NCI-H1436 treated with DMSO at 0.1 percent for 48 hours (cell line): ENCODE data around the gene KRT78.

ENCODE experiments used
- DNase-seq: peaks from one replicate; lab custom pipeline; 2025; lab: John Stamatoyannopoulos, UW

KRT78 gene

DNA sequence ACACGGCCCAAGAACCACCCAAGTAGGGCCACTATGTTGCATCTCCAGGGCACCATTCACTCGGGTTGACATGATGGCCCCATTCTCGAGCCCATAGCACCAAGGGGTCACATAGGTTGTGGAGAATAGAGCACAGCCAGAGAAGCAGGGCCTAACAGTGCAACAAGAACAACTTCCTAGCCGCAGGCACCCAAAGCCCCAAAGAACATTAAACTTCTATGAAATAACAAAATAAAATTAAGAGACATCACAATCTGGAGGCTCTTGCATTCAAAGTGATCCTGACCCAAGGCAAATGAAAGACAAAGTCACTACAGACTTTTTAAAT is 36.8 kb downstream of the KRT78 start:
- no peak for DNase-seq

DNA sequence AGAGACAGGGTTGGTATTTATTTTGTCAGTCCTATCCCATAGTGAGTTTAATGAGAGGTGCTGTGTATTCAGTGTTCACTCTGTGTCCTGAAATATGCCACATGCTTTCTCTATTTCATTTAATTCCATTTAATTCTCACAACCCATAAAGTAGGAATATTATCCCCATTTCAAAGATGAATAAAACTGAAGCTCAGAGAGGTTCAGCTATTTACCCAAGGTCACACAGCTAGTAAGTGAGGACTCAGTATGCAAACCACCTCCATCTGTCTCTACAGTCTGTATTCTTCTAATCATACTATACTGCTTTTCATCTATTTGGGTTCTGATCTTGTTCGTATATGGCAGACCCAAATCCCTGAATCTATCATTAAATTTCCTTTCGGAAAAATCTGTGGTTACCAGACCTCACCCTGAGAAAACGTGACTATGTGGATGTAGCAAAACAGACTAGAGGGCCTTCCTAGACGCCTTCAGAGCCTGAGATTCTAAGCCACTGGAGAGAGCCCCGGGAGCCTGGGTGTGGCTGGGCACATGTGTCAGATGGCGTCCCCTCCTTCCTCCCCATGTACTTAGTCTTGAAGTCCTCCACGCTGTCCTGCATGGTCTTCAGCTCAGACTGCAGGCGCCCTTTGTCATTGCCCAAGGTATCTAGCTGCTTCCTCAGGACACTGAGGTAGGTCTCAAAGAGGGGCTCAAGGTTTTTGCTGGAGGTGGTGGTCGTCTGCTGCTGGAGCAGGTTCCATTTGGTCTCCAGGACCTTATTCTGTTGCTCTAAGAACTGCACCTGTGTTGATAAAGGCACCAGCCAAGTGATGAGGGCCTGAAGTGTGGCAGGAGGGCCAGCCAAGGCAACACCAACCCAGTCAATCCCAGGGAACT is 37.4 kb downstream of the KRT78 start:
- no peak for DNase-seq

GRCh38 chr12:52810554-52810953 is 38.2 kb downstream of the KRT78 start:
- DNase-seq = no peak

DNA sequence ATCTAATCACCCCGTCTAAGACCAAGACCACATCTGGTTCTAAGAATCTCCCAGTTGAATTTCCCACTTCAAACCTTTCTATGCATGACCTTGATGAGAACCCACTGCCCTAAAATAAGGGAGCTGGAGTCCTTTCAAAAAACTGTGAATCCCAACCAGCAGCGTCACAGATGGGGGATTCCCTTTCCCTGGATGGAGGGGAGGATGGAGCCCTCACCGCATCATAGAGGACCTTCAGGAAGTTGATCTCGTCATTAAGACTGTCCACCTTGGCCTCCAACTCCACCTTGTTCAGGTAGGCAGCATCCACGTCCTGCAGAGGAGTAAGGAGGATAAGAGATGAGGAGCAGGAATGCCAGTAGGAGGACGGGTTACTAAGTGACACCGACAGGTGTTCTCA is 39.6 kb downstream of the KRT78 start:
- no peak for DNase-seq

- DNase-seq = no peak
These were observed 40.1 kb downstream of the KRT78 start for GRCh38 chr12:52808573-52809160.

GRCh38 chr12:52807544-52808470 is 41.0 kb downstream of the KRT78 start:
- DNase-seq = no peak

DNA sequence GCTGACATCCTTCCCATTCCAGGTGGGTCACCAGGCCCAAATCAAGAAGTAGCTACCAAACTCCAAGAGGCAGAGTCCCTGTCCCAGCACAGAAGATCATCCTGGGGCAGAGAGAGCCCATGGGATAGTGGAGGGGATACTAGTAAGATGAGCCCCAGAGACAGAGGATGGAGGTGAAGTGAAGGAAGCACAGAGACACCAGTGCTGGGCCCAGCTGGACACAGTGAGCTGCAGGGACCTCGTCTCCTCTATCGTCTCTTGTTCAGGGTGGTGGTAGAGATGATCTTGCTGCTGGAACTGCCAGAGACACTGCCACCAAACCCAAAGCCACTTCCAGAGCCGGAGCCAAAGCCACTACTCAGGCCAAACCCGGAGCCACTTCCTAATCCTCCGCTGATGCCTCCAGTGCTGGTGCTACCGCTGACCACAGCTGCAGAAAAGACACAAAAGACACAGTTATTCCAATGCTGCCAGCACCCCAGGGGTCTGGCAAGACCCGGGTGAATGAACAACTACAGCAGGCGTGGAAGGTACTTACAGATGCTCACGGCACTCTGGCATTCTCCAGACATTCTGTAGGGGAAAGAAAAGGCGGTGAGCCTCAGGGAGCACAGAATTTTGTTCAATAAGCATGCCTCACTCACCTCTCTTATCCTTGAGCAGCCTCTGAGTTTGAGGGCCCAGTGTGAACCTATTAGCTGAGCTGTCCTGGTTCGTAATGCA is 41.8 kb downstream of the KRT78 start:
- DNase-seq = no peak

GRCh38 chr12:52806169-52806811 is 42.5 kb downstream of the KRT78 start:
- DNase-seq = no peak

DNA sequence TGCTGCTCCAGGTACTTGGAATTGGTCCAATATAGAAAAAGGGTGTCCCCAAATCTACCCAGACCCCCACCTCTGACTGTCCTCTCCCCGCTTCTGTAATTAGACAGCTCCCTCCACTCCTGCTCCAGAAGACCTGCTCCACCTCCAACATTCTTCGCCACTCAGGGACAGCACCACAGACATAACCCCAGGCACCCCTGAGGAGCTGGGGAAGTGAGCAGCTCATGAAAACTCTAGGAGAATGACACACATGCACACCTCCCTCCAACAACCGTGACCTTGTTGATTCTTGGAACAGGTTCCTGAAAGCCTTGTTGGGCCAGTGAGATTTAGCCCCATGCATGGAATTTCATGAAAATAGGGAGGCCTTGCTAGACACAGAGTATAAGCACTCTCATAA is 43.1 kb downstream of the KRT78 start:
- DNase-seq = no peak

DNA sequence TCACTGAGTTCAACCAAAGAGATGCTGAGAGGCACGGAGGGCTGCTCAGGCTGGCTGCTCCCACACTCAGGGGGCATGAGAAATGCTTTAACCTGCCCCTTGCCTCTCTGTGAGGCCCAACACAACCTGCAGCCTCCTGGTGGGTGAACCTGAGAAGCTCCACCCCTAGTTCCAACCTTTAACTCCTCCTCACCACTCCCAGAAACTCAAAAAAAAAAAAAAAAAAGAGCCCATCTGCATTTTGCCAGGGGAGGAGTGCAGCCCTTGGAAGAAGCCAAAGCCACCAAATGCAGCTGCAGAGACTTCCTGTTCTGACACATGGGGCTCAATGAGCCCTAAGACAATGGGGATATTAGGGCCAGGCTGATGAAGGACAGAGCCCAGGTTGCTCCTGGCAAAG is 43.8 kb downstream of the KRT78 start:
- no peak for DNase-seq

GRCh38 chr12:52802442-52802841 is 46.4 kb downstream of the KRT78 start:
- DNase-seq = no peak

- DNase-seq = no peak
These were observed 47.0 kb downstream of the KRT78 start for GRCh38 chr12:52801773-52802172.

DNA sequence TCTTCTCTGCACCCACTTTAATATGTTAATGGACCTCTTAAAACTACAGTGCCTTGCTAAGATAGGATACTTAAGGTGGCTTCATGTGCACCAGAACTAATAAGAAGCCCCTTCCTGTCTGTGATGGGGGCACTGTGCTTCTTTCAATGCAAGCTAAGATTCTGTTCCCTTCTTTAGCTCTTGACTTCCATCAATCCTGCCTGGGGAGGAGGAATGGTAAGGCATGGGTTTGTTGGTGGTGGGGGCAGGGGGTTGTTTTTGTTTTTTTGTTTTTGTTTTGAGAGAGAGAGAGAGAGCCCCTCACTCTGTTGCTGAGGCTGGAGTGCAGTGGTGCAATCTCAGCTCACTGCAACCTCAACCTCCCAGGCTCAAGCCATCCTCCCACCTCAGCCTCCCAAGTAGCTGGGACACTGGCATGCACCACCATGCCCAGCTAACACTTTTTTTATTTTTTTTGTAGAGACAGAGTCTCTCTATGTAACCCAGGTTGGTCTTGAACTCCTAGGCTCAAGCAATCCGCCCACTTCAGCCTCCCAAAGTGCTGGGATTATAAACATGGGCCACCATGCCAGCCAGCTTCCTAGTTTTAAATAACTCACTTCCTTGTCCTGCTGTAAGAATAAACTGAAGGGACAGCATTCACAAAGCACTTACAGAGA is 48.4 kb downstream of the KRT78 start:
- no peak for DNase-seq

- no peak for DNase-seq
These were observed 49.1 kb downstream of the KRT78 start for GRCh38 chr12:52799505-52800211.

GRCh38 chr12:52798671-52799504 is 49.9 kb downstream of the KRT78 start:
- DNase-seq = no peak

DNA sequence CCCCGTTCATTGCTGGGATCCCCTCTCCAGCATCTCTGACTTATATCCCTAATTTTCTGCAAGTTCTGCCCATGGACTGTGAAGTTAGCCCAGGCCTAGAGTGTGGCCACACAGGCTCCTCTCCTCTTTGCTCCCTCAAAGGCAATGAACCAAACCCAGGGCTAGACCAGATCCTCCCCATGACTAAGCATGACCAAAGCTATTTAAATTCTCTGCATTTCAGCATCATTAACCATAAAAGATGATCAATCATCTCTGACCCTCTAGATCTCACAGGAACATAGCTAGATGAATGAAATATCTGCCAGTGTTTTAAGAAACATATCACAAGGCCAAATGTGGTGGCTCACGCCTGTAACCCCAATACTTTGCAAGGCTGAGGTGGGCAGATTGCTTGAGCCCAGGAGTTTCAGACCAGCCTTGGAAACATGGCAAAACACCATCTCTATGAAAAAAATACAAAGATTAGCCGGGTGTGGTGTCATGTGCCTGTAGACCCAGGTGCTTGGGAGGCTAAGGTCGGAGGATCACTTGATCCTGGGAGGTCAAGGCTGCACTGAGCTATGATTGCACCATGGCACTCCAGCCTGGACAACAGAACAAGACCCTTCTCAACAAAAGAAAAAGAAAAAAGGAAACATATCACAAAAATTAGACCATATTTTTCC is 50.7 kb downstream of the KRT78 start:
- DNase-seq = no peak

DNA sequence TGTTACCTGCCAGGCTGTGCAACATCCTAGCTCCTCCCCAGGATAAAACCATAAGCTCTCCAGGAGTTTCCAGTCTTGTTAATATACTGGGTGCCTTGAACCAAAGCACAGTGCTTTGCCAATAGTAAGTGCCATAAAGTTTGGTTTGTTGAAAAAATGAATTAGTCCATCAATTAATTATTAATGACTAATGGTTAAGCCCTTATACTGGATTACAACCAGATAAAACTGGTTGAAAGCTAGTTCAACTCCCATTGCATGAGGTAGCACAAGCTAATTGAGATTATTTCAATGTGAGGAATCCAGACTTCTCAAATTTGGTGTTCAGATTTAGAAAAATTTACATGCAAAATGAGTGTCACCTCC is 51.3 kb downstream of the KRT78 start:
- DNase-seq = no peak

- DNase-seq = no peak
These were observed 51.8 kb downstream of the KRT78 start for GRCh38 chr12:52796839-52797528.
